K562 (cell line): ENCODE results near the gene VPS13D. TPM values are rescaled to one million over a fixed set of nuclear protein-coding genes. Genes with fewer than 3 reads are reported as not detected.

ENCODE experiments used
- BRF1 ChIP-seq: IDR thresholded peaks from 3 replicates; pipeline ENCODE4 v1.6.1; 2011; ENCODE audit warnings: borderline replicate concordance, mild to moderate bottlenecking; ENCODE audit not compliant: insufficient read length; ENCODE audit errors: extremely low read depth
- CAMTA2 ChIP-seq: fragments of 250-450 bp; sonication (Bioruptor Pico); conservative IDR thresholded peaks from 2 replicates; pipeline ENCODE4 v1.5.1; 2022
- CHD1 ChIP-seq: fragments of 200-600 bp; sonication (generic); IDR thresholded peaks from one replicate; pipeline ENCODE4 v1.6.1; 2012; ENCODE audit warnings: mild to moderate bottlenecking, moderate library complexity, low read length, inconsistent platforms
- EP300 ChIP-seq: IDR thresholded peaks from 2 replicates; pipeline ENCODE4 v1.6.1; 2012; ENCODE audit warnings: low read length, improper control_type of control experiment
- HDGF ChIP-seq: fragments of 450-650 bp; IDR thresholded peaks from 2 replicates; pipeline ENCODE4 v1.6.1; 2016
- JUN ChIP-seq, 2 experiments: sonication (generic) in 1 of 2; formaldehyde crosslinking in 1 of 2; IDR thresholded peaks; 2 replicates each; pipeline versions ENCODE4 v1.6.1 to v1.8.0; 2012 to 2022; ENCODE audit warnings: borderline replicate concordance in 2 of 2, mild to moderate bottlenecking in 2 of 2, improper control_type of control experiment in 1 of 2, low read depth in 1 of 2, low read length in 1 of 2, missing genetic modification reagents in 1 of 2
- MAX ChIP-seq: sonication (generic); formaldehyde crosslinking; IDR thresholded peaks from 2 replicates; pipeline ENCODE4 v1.9.0; 2022; ENCODE audit warnings: mild to moderate bottlenecking, missing genetic modification reagents
- NFE2 ChIP-seq: IDR thresholded peaks from 2 replicates; pipeline ENCODE4 v1.6.1; 2014; ENCODE audit warnings: antibody characterized with exemption, low read depth
- PML ChIP-seq: IDR thresholded peaks from 2 replicates; pipeline ENCODE4 v1.6.1; 2012; ENCODE audit warnings: low read length, inconsistent platforms
- SMARCB1 ChIP-seq: IDR thresholded peaks from 2 replicates; pipeline ENCODE4 v1.6.1; 2011; ENCODE audit warnings: improper control_type of control experiment, low read depth; ENCODE audit not compliant: insufficient read length
- SMARCE1 ChIP-seq: fragments of 450-650 bp; IDR thresholded peaks from 2 replicates; pipeline ENCODE4 v1.7.1; 2016; ENCODE audit warnings: mild to moderate bottlenecking
- SNIP1 ChIP-seq: fragments of 450-650 bp; IDR thresholded peaks from 2 replicates; pipeline ENCODE4 v1.7.1; 2017; ENCODE audit warnings: low read depth, mild to moderate bottlenecking
- THRB ChIP-seq: fragments of 450-650 bp; formaldehyde crosslinking; conservative IDR thresholded peaks from 2 replicates; pipeline ENCODE4 v1.4.0; 2022; ENCODE audit warnings: mild to moderate bottlenecking, missing genetic modification characterization
- WHSC1 ChIP-seq: IDR thresholded peaks from one replicate; pipeline ENCODE4 v1.6.1; 2012; ENCODE audit warnings: low read length, control low read depth, inconsistent platforms
- ZNF318 ChIP-seq, 2 experiments: fragments of 450-650 bp; IDR thresholded peaks; 2 replicates each; pipeline ENCODE4 v1.6.1; 2016; ENCODE audit warnings: mild to moderate bottlenecking in 2 of 2, borderline replicate concordance in 1 of 2, low read depth in 1 of 2, moderate library complexity in 1 of 2
- ZNF395 ChIP-seq: fragments of 200-800 bp; sonication (Bioruptor generic); IDR thresholded peaks from 2 replicates; pipeline ENCODE4 v1.6.1; 2017; ENCODE audit warnings: missing genetic modification characterization, missing compliant biosample characterization
- ZNF830 ChIP-seq: fragments of 250-450 bp; sonication (Bioruptor Pico); IDR thresholded peaks from 2 replicates; pipeline ENCODE4 v1.5.0; 2021; ENCODE audit warnings: mild to moderate bottlenecking
- polyA plus RNA-seq, 8 experiments: library from polyadenylated mRNA; depleted of rRNA in 4 of 8; stranded (reverse) in 5 of 8; unstranded in 3 of 8; fragments of >200 nt; fragmentation: Nextera tagmentation in 2 of 8; fragmentation: Illumina TruSeq in 1 of 8; extraction: Ambion mirVana in 2 of 8; extraction: Trizol in 1 of 8; gene quantifications; 2 replicates each; pipeline versions ENCODE4 v1.2.1 to v1.2.3, GENCODE V29; 2011 to 2014; ENCODE audit warnings: inconsistent platforms in 1 of 8, missing spikeins in 1 of 8
- total RNA-seq, 7 experiments: library from RNA; depleted of rRNA in 6 of 7; stranded (reverse); fragments of >200 nt in 6 of 7; fragmentation: Illumina TruSeq in 2 of 7; extraction: Trizol in 2 of 7; gene quantifications; 2 replicates each; pipeline versions ENCODE4 v1.2.1 to v1.2.3, GENCODE V29; 2011 to 2021; ENCODE audit warnings: low replicate concordance in 1 of 7

VPS13D gene
- total and polyA plus RNA-seq, 9 of the 15 experiments (the other 6 are each of a cell fraction or from before 2014, with no cell fraction given): 6.1 to 51.5 (median 38.5) TPM

GRCh38 chr1:12480748-12481362 lies 251.0 kb downstream of the VPS13D start (continued):
- TF ChIP-seq JUN (IDR thresholded peaks at IDR 0.05; ENCODE audit: borderline replicate concordance, low read depth, low read length) (peak; percentile 80; the same call in 1 of the 2 replicates), JUN (CRISPR knock-in tag; IDR thresholded peaks at IDR 0.05; ENCODE audit: borderline replicate concordance) (no peak), ZNF318 (IDR thresholded peaks at IDR 0.05; ENCODE audit: borderline replicate concordance in 1 of 2, low read depth in 1 of 2) (no peak), EP300 (peak; percentile 33; the same call in 1 of the 2 replicates), CAMTA2 (CRISPR knock-in tag) (no peak), THRB (CRISPR knock-in tag) (no peak), PML (no peak), SMARCB1 (no peak), SNIP1 (no peak), CHD1 (no peak), HDGF (peak; percentile 44; the same call in 1 of the 2 replicates), ZNF395 (CRISPR knock-in tag) (peak; percentile 63; the same call in 1 of the 2 replicates), BRF1 (no peak), MAX (CRISPR knock-in tag) (peak; percentile 39; the same call in 1 of the 2 replicates), SMARCE1 (peak; percentile 70; the same call in 1 of the 2 replicates), ZNF830 (CRISPR knock-in tag) (no peak), NFE2 (no peak), WHSC1 (no peak)
